ENCODE measurements around the gene CAPG.
"Not testable (repeated sequence)": the region's sequence is repeated elsewhere in the genome, so short reads cannot be mapped to it uniquely, and the experiment has no call there.

CAPG gene

DNA sequence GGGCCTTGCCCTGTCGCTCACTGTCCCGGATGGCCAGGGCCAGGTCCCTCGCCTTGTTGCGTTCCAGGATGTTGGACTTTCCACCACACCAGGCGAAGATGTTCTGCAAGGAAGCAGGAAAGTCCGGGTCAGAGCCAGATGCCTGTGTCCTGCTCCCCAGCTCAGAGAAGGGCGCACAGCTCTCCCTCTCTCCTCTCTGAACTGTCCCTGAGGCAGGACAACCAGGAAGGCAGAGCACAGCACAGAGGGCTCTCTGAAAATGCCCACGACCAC lies 11.0 kb downstream of the CAPG start:
- FAIRE-seq (no peak), DNase-seq (ENCODE audit: insufficient read length, low spot score) (no peak)

DNA sequence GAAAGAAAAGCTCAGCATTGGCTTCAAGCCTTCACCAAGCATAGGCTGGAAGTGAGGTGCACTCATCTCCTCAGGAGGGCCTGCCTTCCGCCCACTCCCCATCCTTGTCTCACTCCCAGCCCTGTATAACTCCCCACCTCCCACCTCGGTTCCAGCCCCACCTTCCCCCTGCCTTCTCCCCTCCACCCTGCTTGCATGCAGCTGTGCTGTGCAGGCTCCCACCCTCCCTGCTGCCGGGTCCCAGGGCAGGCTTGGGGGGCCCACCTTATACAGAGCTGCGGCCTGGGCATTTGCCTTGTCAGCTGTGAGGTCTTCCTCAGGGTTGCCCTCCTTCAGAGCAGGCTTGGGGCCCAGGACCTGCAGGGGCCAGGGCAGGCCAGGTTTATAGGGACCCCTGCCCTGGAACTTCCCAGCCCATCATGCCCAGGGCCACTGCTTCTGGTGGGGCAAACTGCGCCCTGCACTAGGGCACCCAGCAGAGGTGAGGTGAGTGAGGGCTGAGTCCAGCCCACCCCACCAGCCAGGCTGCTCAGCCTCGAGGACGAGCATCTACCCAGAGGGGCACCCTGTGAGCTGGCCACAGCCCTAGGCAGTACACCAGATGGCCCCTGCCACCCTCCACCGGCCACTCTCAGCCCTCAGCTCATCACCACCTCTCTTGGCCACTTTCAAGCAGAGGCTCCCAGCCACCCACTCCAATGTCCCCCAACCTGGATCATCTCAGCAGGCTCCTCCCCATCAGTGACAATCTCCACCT lies 11.6 kb downstream of the CAPG start:
- no peak for FAIRE-seq

DNA sequence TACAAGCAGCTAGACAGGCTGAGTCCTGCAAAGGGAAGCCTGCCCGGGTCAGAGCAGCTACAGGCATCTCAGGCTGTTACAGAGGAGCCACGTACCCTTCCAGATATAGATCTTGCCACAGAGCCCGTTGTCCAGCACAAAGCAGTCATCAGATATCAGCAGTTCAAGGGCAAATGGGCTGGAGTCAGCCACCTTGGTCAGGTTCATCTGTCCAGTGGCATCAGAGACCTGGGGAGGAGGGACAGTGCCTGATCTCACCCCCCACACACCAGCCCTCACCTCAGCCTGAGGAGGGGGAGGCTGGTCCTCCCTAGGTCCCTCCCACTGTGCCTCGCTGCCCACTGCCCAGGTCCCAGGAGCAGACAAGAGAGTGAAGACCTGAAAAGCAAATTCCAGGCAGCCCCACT lies 12.2 kb downstream of the CAPG start:
- DNase-seq (ENCODE audit: insufficient read length, low spot score) (no peak), FAIRE-seq (no peak)

More for the DNA sequence above, 11.6 kb downstream of the CAPG start:
- DNase-seq (ENCODE audit: insufficient read length, low spot score), result no peak

DNA sequence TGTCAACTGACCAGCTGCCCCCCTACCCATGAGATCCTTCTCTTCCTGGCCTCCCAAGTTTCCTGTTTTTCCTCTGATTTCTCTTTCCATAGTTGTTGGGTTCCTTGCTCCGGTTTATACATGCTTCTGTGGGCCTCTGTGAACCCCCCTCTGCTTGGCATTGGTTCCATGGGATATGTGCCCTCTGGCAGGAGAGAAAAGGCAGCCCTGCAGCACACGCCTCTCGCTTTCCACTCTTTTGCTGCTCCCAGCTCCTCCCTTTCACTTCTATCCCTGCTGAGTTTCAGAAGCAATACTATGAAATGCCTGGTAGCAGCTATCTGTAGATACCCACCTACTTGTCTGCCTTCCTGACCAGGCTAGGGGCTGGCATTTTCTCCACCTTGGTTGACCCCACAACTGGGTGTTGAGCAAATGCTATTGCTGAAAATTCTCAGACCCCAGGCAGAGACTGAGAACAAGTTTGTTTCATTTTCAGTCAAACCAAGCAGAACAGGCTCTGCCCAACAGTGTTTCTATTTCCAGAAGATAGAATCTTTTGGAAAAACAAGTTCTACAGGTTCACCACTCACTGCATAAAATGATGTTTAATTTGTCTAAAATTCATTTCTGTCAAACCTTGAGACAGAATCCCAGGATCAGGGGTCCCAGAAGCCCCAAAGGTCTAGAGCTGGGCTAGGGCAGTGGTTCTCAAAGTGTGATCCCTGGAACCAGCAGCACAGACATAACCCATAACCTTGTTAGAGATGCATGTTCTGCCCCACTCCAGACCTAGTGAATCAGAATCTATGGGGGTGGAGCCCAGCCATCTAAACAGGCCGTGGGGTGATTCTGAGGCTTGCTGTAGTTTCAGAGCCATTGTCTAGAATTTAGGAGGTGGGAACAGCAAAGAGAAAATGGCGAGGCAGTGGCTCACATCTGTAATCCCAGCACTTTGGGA lies 13.4 kb downstream of the CAPG start:
- DNase-seq (ENCODE audit: insufficient read length, low spot score), result no peak
- FAIRE-seq, result no peak

DNA sequence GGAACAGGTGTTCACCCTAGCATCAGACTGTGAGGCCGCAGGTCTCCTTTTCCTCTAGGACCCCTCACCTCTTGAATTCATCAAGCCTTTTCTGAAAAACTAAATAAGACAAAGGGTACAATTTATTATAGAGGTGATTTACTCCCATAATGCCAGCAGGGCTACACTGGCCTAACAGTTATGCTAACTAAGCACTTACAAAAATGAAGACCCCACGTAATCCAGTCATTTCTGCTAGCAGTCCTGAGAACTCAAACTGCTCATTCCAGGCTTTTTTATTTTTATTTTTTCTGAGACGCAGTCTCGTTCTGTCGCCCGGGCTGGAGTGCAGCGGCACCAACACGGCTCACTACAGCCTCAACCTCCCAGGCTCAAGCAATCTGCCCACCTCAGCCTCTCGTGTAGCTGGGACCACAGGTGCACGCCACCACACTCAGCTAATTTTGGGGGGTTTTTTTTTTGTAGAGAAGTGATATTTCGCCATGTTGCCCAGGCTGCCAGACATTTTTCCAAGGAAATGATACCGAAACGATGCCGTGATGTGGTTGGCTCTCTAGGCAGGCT lies 14.2 kb downstream of the CAPG start:
- FAIRE-seq (no peak), DNase-seq (ENCODE audit: insufficient read length, low spot score) (no peak)

DNA sequence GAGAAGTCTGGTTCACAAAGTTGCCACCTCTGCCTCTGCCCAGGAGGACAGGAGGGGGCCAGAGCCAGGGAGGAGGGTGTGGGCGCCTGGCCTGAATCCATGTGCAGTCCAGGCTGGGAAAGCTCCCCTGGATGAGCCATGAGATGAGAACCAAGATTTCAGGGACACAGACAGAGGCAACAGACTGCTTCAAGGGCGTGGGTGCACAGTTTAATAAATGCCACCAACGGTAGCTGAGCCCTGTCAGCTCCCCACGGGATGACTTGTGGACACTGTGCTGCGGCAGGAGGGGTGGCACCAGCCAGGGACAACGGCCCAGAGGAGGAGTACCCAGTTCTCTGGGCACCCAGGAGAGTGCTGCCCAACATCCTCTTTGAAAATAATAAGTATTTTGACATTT lies 15.2 kb downstream of the CAPG start:
- FAIRE-seq (no peak), DNase-seq (ENCODE audit: insufficient read length, low spot score) (no peak)

DNA sequence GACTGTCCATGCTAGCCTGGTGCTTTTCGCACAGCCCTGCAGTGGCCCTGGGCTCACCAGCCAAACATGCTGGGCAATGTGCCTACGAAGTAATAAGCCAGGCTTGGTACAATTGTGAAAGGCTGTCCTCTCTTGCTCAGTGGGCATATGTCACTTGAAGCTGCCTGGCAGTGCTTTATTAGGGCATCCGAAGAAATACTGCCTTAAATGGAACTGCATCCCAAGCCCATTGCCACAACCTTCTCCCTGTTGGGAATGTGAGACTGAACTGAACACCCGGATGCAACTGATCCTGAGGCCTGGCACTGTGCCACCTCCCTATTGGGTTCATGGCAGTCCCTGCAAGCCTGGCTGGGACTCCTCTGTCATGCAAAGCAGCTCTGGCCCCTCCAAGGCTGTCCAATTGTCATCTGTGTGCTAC lies 15.9 kb downstream of the CAPG start:
- DNase-seq (ENCODE audit: insufficient read length, low spot score) (no peak), FAIRE-seq (no peak)

DNA sequence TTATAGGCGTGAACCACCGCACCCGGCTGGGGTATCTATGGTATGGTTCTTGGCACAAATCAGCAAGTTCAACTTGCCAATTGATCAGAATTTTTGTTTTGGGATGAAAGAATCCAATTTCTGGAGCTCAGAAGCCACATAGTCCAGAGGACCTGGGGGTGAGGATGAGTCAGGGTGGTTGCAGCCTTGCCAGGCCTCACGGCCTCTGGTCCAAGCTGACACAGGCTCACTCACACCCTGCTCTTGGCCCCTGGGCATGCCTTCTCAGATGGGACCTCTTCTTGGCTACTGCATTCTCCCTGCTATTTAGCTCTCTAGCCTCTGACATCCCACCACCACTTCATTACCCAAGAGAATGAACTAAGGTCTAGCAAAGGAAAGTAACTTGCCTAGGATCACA lies 16.3 kb downstream of the CAPG start:
- FAIRE-seq (no peak), DNase-seq (ENCODE audit: insufficient read length, low spot score) (no peak)

DNA sequence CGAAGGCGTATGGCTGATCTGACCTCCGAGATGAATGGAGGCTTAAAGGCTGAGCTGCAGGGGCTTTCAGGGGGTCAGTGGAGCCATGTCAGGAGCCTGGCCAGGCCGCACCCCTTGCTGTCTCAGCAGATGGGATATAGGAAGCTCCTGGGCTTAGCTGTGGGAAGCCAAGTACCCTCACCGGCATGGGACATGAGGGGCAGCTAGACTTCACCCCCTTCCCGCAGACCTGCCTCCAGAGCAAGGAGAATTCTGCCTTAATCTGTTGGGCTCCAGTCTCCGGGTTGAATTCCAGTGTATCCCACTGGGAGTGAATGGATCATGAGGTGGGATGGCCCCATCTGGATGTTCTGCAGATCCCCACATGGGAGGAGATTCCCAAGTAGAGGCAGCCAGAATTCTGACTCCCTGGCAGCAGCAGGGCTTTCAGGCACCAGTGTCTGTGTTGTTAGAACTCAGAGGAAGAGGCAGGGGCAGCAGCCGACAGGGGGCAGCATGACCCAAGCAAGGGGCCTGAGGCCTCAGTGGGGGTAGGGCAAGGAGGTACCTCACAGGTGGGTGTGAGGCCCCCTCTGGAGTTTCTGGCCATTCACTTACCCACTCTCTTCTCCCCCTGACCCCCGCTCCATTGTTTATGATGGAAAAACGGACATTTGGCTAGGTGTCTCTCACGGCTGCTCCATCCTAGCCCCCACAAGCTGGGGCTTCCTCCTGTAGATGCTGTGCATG lies 19.1 kb downstream of the CAPG start:
- FAIRE-seq (no peak), DNase-seq (ENCODE audit: insufficient read length, low spot score) (no peak)

DNA sequence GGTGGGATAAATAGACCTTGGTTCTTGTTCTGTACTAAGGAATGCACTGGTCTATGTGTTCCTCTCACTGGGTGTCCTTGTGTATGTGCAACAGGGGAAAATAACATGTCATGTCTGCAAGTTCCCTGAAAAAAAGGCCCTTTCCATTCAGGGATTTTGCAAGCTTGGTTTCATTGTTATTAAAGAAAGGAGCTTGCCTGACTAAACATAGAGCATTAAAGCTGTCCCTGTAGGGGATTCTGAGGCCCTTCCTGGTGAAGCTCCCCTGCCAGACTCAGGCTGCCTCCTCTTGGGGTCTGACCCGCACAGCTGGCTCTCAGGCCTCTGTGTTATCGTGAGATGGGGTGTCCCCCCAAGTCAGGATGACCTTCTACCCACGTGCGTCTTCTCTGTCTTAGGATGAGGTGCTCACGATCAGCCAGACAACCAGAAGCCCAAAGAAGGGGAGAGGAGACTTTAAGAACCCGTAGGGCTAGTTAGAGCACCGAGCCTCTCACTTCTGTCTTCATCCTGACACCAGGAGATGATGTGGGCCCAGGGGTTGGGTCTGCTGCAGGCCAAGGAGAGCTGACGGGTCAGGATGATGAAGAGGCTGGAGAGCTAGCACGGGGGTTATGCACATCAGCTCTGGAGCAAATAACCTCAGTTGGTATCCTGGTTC lies 21.2 kb downstream of the CAPG start:
- DNase-seq (ENCODE audit: insufficient read length, low spot score) (no peak), FAIRE-seq (no peak)

DNA sequence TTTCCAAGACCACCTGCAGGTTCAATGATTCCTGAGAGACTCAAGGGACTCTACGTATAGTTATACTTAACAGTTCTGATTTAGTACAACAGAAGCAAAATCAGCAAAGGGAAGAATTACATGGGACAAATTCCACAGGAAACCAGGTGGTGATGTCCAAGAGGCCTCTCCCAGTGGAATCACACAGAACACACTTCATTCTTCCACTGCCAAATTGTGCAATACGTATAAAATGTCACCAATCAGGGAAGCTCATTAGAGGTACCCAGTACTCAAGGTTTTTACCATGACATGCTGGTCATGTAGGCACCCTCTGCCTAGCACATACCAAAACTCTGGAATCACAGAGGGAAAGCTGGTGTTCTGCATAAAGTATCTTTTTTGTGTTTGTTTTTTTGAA lies 22.4 kb downstream of the CAPG start:
- no peak for FAIRE-seq

DNA sequence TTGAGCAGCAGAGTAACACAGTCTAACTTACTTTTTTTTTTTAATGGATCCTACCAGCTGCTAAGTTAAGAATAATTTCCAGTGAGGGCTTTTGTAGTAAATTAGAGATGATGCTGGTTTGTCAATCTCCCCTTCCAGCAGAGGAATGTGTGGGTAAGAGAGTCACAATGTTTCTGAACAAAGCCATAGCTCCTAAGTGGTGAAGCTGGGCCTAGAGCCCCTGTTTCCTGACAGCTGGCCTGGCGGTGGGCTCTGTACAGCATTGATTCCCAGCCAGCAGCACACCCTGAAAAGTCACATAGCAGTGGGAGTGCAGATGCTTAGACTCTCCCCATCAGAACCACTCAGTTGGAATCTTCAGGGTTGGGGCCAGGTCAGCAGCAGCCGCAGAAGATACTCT lies 24.4 kb downstream of the CAPG start:
- DNase-seq (ENCODE audit: insufficient read length, low spot score) (no peak), FAIRE-seq (no peak)

More for the DNA sequence above, 22.4 kb downstream of the CAPG start:
- DNase-seq (ENCODE audit: insufficient read length, low spot score), result no peak

DNA sequence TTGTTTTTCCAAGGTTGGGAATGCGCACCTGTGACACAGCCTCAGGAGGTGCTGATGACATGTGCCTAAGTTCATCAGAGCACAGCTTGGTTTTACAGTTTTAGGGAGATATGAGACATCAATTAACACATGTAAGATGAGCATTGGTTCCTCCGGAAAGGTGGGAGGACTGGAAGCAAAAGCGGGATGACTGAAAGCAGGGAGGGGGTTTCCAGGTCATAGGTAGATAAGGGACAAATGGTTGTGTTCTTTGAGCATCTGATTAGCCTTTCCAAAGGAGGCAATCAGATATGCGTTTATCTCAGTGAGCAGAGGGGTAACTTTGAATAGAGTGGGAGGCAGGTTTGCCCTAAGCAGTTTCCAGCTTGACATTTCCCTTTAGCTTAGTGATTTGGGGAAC lies 26.3 kb downstream of the CAPG start:
- no peak for FAIRE-seq
- DNase-seq (ENCODE audit: insufficient read length, low spot score), result no peak

DNA sequence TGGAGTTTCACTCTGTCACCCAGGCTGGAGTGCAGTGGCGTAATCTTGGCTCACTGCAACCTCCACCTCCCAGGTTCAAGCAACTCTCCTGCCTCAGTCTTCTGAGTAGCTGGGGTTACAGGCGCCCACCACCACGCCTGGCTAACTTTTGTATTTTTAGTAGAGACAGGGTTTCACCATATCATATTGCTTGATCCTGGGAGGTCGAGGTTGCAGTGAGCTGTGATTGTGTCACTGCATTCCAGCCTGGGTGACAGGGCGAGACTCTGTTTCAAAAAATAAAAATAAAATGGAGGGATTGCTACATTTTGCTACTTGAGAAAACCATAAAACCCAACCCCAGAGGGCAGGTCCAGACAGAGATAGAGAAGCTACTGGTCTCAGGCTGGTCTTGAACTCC lies 27.0 kb downstream of the CAPG start:
- not testable (repeated sequence) for FAIRE-seq; DNase-seq (ENCODE audit: insufficient read length, low spot score)

DNA sequence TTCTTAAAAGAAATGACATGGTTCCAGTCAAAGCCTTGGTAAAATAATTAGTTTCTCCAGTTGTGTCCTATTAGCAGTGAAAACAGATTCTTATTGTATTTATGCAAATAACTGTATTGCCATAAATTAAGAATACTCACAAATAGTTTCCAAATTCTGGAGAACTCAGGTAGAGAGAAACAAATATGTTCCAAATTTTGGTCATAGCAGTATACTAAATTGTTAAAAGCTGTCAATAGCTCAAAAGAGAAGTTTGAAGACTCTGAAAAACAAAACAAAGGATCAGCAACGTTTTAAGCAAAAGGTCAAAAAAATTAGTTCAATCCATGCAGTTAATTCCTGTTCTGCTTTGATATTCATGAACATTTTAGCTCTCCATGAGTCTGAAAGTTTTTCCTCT lies 30.1 kb downstream of the CAPG start:
- FAIRE-seq, result no peak
- no peak for DNase-seq (ENCODE audit: insufficient read length, low spot score)

DNA sequence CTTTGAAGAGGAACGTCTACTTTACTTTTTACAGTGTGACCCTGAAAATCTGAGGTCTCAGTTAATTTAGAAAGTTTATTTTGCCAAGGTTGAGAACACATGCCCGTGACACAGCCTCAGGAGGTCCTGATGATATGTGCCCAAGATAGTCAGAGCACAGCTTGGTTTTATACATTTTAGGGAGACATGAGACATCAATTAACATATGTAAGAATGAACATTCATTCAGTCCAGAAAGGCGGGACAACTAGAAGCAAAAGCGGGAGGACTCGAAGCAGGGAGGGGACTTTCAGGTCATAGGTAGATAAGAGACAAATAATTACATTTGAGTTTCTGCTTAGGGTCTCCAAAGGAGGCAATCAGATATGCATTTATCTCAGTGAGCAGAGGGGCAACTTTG lies 31.9 kb downstream of the CAPG start:
- FAIRE-seq, result no peak
- DNase-seq (ENCODE audit: insufficient read length, low spot score), result no peak

DNA sequence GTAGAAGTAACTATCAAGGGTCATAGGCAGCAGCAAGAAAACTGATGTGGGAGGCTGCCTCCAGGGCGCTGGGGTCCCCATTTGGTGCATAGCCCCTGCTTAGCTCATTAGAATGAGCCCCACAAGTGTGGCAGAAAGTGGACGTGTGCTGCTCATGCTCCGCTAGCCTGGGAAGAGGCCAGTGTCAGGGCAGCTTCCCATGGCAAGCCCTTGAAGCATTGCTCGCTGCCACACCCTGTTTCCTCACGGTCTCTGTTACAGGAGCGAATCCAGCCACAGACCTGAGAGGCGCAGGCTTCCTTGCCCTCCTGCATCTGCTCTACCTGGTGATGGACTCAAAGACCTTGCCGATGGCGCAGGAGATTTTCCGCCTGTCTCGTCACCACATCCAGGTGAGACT lies 33.1 kb downstream of the CAPG start:
- FAIRE-seq, result no peak
- no peak for DNase-seq (ENCODE audit: insufficient read length, low spot score)

DNA sequence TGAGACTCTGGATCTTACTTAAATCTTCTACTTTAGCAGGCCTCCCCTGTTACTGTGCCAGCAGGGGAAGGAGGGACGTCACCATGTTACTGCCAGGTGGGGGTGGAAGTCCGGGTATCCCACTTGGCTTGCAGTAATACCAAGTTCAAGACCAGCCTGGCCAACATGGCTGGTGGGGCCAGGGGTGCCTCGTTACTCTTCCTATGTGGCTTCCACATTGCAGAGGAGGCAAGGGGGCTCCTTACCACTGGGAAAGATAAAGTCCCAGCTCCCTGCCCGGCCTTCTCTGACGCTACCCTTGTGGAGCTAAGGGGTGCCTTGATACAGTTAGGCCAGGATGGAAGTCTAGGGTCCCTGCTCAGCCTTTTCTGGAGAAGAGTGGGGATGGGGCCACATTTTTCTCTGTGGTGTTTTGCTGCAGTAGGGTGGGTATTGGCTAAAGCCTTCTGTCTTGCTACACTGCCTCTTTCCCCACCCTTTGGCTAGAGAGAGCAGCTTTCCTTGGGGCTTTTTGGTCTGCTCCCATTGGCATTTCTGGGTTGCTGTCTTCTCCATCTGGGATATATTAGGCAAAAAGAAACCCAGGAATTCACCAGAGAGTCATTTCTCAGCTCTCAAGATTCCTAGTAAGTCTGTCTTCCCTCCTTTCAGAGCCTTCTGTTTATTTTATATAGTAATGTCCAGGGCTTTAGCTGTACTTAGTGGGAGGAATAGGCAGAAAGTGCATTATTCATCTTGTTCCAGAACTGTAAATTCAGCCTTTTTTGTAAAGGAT lies 33.7 kb downstream of the CAPG start:
- FAIRE-seq (no peak), DNase-seq (ENCODE audit: insufficient read length, low spot score) (no peak)

DNA sequence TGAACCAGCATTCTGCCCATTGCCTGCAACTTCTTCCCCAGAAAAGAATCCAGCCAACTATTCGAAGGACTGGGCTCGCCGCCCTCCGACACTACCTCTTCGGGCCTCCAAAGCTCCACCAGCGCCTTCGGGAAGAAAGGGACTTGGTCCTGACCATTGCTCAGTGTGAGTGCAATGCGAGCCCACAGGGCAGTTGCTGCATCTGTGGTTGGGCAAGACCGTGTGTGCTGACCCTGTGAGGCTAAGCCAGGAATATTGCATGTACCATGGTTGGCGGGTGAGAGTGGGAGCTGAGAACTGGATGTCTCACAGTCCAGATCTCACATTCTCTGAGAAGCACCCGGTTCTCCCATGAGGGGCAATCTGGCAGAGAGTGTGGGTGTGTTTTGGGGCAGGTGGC lies 39.1 kb downstream of the CAPG start:
- FAIRE-seq (no peak), DNase-seq (ENCODE audit: insufficient read length, low spot score) (no peak)

DNA sequence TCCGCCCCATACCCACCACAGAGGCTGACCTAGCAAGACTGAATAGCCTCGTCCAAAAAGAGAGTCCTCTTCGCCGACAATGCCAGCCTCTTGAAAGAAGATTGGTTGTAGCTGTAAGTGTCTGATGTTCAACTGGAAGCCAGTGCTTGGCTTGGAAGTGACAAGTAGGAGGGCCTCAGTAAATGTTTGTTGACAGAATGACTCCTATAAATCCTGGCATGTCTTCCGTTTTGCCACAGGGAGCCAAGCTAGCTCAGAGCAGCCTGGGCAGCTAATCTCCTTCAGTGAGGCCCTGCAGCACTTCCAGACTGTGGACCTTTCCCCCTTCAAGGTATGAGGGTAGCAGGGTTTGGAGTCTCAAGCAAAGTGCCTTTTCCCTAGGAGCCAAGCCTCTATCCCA lies 40.7 kb downstream of the CAPG start:
- FAIRE-seq, result no peak
- DNase-seq (ENCODE audit: insufficient read length, low spot score), result no peak

Data from HTR-8/SVneo (cell line).